NCI-H1417 (cell line): Measurements from ENCODE around the gene NFIC.

Experiments
- DNase-seq, 3 experiments: peaks; one replicate each; lab custom pipeline; 2025; lab: John Stamatoyannopoulos, UW

The NFIC gene

DNA sequence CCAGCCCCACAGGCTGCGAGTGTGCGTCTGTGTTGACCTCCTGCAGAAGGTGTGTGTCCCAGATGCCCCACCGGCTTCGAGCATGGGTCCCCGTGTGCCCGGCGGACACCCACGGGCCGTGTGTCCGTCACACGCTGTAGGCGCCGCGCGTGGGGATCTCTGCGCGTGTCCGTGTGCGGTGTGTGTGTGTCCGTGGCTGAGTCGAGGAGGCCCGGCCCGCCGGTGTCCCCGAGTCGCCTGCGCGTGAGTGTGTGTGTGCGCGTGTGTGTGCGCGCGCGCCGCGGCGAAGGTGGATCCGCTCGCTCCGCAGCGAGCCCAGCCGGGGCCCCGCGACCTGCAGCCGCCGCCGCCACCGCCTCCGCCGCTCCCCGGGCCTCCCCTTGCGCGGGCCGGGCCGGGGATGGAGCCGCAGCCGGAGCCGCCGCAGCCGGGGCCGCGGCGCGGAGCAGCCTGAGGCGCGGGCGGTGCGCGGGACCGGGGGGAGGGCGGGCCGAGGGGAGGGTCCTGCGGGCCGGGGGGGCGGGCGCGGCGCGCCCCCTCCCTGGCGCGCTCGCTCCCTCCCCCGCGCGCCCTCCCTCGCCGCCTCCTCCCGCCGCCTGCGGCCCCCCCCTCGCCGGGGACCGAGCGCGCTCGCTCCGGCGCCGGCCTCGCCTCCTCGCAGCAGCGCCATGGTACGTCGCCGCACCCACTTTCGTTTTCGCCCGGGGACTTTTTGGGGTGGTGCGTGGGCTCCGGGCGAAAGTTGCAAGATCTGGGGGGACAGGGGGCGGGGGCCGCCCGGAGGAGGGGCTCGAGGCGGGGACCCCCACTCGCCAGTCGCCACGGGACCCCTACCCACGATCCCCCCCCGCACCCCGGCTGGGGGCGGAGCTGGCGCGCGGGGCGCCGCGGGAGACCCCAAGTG is 7.1 kb upstream of the NFIC start:
- DNase-seq, result peak; percentile 66 to 75 (median 71)

DNA sequence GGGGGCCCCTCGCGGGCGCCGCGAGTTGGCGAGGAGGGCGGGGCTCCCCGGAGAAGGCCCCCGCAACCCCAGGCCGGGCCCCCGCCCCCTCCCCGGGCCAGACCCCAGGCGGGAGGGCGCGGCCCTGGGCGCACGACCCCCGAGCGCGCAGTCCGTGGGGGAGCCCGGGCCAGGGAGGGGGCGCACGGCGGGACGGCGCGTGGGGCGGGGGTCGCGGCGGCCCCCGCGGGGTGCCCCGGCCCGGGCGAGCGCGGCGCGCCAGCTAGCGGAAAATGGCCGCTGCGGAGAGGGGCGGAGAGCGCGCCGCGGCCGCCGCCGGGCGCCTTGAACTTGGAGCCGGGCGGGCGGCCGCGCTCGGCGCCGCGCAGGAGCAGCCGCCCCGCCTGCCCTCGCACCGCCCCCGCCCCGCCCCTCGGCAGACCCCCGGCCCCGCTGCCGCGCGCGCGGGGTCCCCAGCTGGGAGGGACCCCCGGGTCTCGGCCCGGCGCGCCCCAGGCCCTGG is 6.4 kb upstream of the NFIC start:
- DNase-seq, result peak; percentile 50 to 53 (median 50)

DNA sequence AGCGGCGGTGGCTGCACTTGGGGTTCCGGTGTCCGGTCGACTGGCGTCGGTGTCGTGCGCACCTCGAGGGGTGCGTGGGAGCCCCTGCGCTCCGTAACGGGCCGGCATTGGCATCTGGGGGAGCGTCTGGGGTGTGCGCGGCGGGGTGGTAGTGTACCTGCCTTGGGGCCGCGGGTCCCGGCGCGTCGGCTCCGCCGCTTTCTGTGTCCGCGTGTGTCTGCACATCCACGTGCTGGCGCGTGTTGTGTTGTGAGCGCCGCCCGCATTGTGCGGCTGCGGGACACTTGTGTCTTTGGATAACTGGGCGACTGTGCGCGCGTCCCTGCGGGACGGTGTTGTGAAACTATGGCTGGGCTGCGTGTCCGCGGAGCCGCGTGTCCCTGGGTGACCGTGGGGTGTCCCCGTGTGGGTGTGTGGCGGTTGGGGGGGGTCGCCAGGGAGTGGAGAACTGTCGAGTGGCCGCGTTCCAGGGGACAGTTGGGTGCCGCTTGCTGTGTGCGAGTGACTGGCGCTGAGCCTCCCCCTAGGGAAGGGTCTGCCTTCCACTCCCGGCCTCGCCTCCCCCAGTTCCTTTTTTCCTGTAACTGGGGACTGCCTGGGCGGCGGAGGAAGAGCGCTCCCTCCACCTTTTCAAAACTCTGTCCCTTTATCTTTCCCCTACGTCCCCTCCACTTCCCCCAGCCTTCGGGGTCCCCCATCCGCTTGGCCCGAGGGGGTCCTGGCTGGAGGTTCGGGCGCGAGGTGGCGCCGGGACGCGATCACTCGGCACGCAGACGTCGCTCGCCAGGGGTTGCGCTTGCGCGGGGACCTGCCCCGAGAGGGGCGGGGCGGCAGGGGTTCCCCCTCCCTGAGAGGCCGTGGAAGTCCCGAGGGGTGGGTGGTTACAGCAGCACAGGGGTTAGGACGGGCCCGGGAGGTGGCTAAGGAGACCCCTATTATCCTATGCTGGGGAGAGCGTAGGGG is 5.7 kb upstream of the NFIC start:
- DNase-seq, result peak; percentile 21 to 56 (median 53)

DNA sequence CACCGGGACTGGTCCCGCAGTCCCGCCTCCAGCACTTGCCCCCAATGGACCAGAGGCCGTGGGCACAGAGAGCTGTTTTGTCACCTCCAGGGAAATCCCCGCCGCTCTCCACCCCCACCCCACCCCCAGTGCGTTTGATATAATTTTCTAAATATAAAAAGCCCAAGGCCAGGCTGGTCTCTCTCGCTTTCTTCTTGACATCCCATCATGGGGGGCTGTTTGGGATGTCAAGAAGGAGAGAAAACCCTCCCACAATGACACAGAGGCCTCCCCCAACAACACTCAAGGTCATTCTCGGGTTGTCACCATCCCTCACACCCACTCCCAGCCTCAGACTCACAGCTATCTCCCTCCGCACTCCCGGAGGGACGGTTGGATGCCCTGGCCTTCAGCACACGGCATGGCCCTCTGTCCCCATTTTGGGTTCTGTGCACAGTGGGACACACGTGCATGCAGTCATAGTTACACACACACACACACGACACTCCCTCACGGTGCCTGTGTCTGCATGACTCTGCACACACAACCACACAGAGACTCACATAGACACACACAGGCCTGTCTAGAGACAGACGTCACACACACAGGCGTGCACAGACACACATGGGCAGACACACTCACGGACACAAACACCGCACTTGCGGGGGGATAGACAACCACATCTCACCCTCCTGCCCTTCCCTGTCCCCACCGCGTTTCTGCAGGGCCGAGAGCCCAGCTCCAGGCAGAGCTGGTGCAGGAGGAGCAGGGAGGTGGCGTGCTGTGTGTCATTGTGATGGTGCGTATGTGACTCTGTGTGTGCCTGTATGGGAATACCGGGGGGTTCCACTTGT is 4.8 kb upstream of the NFIC start:
- DNase-seq, result no peak

DNA sequence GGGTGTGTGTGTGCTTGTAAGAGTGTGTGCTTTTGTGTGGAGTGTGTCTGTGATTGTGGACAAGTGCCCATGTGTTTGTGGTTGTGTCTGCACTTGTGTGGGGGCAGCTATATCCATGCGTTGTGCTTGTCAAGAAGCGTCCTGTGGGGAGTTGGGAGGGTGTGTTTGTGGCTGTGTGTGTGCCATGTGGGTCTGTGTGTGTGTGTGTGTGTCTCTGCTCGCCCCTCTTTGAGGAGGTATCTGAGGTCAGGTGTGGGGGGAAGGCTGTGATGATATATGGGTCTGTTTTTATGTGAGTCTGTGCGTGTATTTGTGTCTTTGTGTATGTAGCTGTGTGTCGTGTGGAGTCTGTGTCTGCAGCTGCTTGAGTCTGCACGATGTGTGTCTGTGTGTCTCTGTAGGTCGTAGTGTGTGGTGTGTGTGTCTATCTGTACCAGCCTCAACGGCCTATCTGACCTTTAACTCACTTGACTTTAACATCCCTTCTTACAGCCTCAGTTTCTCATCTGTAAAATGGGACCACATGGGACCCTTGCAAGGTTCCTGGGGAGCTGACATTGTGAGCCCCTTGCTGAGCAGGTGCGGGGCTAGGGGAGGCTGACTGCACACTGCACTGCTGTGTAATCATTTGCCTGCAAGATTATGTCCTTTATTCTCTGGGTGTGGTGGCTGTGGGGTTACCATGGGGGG is 4.0 kb upstream of the NFIC start:
- no peak for DNase-seq

DNA sequence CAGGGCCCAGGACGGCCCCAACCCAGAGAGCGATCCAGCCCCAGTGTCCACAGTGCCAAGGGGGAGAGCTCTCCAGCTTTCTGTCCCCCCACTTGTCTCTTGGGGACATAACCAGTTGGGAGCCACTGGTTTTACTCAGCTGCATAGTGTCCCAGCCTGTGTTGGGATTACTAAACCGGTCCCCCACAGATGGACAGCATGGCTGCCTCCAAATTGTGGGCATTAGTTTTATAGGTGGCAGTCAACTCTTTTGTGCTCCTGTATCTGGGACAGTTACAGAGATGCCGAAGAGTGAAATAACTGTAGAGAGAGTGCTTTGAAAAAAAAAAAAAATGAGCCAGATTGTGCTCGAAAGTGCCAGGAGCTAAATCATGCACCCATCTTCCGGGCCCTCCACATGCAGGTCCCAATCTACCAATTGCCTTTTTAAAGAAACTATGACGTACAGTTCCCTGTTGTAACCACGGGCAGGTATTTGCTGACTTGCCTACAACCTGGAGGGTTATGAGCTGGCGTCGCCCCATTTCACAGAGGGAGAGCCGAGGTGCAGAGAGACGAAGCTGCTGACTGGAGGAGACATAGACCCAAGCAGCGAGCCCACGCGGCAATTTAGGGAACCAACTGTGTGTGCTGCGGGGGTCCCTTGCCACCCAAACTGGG is 2.4 kb upstream of the NFIC start:
- DNase-seq, result no peak

DNA sequence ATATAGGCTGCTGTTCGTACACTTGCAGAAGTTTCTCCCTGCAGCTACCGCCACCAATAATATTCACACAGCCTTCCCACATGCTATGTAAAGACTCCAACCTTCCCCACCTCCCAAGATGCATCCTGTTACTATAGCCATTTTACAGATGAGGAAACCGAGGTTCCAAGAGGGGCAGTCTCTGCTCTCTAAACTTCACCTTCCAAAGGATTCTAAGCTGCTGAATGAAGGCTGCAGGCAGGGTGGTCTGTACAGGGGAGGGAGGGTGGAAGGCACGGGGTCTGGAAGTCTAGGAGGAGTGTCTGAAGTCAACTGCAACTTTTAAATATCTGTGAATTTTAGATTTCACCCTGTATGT is 1.9 kb upstream of the NFIC start:
- DNase-seq, result no peak

DNA sequence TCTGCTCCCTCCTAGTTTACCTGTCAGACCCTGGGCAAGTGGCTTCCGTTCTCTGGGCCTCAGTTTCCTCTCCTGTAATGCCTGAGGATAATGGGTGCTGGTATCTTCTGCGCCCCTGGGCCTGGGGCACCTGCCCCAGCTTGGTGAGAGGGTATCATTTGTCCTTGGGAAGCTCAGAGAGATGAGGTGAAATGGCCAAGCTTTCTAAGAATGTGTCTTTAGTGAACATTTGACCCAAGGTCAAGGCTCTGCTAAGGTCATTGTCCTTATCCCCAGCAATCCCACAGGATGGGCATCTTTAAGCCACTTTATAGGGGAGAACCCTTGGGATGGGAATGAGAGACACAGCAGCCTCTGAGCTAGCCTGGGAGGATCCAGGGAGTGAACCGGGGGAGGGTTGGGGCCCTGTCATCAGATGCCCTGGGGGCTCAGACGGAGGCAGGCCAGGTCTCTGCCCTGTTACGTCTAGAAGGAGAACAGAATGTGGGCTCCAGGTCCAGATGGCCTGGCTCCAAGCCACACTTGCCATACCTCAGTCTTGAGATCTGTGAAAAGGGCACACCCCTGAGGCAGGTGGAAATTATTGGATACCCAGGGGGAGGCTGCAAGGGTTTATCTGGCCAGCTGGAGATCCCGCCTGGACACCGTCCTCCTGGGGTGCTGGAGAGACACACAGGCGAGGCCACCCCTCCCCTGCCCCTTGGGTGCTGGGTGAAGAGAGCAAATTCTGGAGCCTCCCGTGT is 1.1 kb upstream of the NFIC start:
- DNase-seq, result peak in 2 of 3 experiments; percentile 55 to 56

DNA sequence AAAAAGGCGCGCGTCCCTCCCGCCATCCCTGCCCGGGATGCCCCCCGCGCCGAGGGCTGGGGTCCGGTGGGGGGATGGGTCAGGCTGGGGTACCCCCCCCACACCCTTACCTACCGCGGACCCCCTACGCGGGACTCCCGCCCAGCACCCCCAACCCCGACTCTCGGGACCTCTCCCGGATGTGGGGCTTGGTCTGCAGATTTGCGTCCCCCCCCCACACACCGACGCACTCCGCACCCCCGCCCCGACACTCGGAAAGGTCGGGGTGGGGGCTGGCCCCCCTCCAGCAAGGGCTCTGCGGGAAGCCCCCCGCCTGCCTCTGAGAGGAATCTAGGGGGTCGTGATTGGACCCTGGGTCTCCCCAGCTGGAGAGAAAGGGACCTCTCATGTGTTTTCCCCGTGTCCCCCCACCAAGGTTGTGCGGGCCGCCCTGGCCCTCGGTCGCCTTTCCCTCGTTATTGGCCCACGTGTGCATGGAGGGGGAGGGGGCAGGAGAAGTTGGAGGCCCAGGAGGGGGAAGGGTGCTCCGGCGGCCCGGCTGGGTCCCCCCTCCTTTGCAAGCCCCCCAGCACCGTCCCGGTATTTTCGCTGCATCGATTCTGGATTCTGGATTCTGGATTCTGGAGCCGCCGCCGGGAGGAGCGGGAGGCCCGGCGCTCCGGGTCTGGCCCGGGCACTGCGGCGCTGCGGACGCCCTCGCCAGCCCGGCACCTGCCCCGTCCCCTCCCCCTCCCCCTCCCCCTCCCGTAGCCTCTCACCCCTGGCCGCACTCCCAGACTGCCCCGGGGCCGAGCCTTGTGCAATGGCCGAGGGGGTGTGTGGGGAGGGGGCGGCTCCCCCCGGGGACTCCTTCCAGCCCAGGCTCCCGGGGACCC is 607 bp downstream of the NFIC start:
- DNase-seq, result peak in 2 of 3 experiments; percentile 63 to 81

DNA sequence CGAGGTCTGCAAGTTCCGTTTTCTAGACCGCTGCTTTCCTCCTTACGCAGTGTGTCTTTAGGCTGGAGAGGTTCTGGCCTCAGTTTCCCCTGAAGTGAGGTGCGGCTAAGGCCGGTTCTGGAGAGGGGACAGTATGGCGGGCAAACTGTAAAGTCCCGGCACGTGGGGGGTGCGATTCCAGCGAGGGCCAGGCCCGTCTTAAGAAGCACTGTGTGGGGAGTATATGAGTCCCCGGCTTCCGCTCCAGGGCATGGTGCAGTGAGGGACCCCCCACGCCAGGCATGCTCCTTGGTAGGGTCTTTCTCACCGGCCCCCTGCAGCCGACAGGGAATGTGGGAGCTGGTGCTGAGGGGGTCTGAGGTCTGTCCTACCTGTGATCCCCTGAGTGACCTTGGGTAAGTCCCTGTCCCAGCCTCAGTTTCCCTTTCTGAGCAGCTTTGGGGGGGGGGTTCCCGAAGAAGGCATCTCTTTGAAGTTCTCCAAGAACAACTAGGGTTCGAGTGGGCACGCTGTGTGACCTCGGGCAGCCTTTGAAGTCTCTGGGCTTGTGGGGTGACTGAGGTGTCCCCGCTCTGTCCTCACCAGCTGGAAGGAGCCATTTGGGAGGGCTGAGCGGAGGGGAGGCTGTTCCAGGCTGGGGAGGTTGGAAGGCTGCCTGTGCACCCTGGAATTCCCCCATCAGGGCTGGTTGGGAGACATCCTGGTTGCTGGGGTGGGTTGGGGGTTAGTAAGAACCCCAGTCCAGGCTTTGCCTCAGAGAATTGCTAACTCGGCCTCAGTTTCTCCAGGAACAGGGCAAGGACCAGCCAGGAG is 1.5 kb downstream of the NFIC start:
- no peak for DNase-seq

DNA sequence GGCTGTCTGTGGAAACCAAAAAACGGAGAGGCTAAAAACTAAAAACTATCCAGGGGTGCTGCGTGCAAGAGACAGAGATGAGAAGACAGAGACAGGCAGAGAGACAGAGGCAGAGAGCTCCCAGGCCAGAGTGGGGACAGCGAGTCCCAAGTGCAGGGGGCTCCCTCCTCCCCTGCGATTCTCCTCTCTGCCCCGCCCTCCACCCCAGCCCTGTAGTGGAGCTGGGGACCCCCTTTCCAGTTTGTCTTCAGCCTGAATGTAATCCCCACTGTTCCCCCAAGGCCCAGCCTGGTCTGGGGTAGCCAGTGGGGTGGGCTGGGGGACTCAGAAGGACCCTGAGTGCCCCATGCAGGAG is 2.0 kb downstream of the NFIC start:
- no peak for DNase-seq

DNA sequence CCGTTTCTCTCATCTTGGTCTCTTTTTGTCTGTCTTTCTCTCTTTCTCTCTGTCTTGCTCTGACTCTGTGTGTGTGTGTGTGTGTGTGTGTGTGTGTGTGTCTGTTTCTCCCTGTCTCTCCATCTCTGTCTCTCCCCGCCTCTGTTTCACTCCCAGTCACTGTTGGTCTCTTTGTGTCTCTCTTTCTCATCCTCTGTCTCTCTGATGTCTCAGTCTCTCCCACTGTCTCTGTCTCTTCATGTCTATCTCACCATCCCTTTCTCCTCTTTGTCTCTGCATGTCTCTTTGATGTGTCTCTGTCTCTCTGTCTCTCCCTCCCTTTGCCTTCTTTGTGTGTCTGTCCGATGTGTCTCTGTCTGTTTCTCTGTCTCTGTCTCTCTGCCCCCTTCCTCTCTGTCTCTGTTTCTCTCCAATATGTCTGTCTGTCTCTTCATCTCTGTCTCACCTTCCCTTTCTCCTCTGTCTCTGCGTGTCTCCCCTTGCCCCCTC is 2.5 kb downstream of the NFIC start:
- DNase-seq, result no peak

DNA sequence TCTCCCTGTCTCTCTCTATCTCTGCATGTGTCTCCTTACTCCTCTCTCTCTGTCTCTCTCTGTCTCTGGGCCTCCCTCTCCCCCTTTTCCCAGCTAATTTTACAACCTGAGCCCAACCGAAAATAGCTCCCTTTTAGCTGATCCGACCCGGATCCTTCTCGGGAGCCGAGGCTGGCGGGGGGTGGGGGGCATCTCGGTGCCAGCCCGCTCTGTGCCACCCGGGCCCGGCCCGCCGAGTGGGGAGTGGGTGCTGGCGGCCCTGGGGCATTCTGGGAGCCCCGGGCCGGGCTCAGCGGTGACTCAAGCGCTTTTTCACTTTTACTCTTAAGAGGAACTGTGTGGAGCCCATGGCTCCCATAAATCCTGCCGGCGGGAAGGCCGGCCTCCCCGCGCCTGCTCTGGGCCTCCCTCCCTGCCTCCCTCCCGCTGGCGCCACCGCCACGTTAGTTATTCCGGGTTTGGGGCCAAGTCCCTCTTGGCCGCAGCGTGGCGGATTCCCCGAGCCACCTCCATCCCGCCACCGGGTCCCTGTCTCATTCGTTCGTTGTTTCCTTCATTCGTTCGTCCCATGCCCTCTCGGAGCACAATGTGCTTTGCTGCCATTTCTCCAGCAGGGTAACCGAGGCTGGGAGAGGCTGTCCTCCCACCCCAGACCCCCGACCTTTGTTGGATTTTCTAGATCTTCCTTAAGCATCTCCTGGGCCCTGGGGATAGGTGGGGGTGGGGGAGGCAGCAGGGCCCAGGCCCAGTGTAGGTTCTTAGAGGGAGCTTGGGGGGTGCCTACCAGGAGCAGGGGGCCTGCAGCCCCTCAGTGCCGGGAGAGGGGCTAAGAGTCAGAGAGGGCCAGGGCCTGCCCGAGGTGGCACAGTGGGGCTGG is 3.2 kb downstream of the NFIC start:
- no peak for DNase-seq

DNA sequence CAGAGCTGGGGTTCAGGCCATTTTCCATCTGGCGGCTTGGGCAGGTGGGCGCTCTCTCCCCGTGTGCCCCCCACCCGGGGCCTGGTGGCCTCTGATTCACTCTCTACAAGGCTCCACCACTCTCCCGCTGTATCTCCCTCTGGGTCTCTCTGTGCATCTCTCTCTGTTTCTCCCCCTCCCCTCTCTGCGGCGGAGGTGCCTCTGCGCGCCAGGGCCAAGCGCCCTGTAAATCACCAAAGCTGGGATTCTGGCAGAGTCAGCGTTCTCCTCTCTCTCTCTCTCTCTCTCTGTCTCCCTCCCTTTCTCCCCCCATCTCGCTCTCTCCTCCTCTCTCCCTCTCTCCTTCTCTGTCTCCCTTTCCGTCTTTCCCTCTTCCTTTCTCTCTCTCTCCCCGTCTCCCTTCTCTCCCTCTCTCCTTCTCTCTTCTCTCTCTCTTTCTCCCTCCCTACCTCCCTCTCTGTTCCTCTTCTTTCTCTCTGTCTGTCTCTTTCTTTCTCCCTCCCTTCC is 3.9 kb downstream of the NFIC start:
- DNase-seq, result peak in 1 of 3 experiments; percentile 17

DNA sequence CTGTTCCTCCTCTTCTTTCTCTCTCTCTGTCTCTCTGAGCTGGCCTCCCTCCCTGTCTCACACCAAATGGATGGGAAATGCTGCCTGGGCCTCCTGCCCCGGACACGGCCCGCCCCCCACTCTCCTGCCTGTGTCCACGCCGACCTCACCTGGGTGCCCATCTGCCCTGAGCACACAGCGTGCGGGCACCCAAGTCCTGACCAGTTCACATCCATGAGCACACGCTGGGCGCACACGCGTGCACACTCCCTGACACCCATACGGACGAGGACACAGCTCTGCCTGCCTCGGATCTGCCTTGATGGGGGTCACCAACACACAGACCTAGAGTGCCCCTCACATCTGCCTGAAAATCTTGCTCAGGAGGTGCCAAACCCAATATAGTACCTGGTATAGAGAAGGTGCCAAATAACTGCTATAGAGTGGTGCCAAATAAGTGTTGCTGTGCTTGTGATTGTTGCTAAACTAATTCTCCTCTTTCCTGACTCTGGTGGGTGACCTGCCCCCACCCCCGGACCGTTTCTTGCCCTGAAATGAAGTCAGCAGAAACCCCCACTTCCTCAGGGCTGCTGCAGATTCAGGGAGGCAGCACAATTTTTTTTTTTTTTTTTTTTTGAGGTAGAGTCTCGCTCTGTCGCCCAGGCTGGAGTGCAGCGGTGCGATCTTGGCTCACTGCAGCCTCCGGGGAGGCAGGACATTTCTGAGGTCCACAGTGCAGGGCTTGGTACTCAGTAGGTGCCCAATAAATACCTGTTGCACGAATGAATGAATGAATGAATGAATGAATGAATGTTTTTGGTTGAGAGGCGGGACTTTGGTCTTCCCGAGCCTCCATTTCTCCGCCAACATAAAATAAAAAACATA is 4.6 kb downstream of the NFIC start:
- no peak for DNase-seq

DNA sequence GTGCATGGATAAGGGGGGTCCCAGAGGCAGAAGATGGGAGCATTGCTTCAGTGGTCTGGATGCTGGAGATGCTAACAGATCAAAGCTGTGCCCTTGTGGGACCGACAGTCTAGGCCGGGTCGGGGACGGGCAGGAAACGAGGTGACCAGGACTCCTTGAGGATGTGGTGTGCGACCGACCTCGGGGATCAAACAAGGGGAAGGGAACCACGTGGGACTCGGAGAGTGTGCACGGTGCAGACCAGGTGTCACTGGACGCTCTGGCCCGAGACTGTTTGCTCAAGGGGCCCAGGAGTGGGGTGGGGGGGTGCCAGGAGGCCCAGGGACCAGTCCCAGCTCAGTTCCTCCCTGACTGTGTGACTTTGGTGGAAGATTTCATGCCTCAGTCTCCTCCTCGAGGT is 6.0 kb downstream of the NFIC start:
- no peak for DNase-seq
